Mammary epithelial cell (primary cell): ENCODE data around the gene TMEM221.

Experiments used
- CTCF ChIP-seq, 2 donors: IDR thresholded peaks in 1 of 2; conservative IDR thresholded peaks in 1 of 2; 2 replicates each; pipeline ENCODE4 v1.5.1; 2011 to 2012; ENCODE audit warnings: inconsistent platforms in 2 of 2, low read length in 2 of 2, mild to moderate bottlenecking in 2 of 2, control low read depth in 1 of 2, low read depth in 1 of 2; ENCODE audit not compliant: insufficient read depth in 1 of 2; ENCODE audit errors: extremely low read depth in 1 of 2
- EZH2 ChIP-seq: IDR thresholded peaks from 2 replicates; pipeline ENCODE4 v1.6.1; 2012; ENCODE audit warnings: low read length, inconsistent platforms, borderline replicate concordance

- TF ChIP-seq CTCF (conservative IDR thresholded peaks at IDR 0.05 in 1 of 2, IDR thresholded peaks at IDR 0.05 in 1 of 2; ENCODE audit: extremely low read depth in 1 of 2, insufficient read depth in 1 of 2, low read depth in 1 of 2, low read length in 2 of 2) = no peak
- no peak for TF ChIP-seq EZH2
These were observed 45.2 kb downstream of the TMEM221 start for GRCh38 chr19:17402982-17403855.
